Stomach smooth muscle (tissue), 2 donors: Measurements from ENCODE around the gene DGKH.
"Not testable (repeated sequence)": the region's sequence is repeated elsewhere in the genome, so short reads cannot be mapped to it uniquely, and the experiment has no call there.

Experiments used
- H3K27ac ChIP-seq: one replicate; pipeline ENCODE4 v1.7.0; 2013; ENCODE audit warnings: mild to moderate bottlenecking, low read length, inconsistent platforms
- H3K27me3 ChIP-seq, 2 donors: one replicate each; pipeline ENCODE4 v1.7.0; 2013; ENCODE audit warnings: low read length in 2 of 2; ENCODE audit not compliant: insufficient read depth in 2 of 2, control insufficient read depth in 1 of 2
- H3K36me3 ChIP-seq, 2 donors: one replicate each; pipeline ENCODE4 v1.7.0; 2013; ENCODE audit warnings: low read length in 2 of 2; ENCODE audit not compliant: control insufficient read depth in 2 of 2, insufficient read depth in 2 of 2
- H3K4me1 ChIP-seq: one replicate; pipeline ENCODE4 v1.7.0; 2013; ENCODE audit warnings: low read length; ENCODE audit not compliant: control insufficient read depth, insufficient read depth
- H3K4me3 ChIP-seq, 2 donors: one replicate each; pipeline ENCODE4 v1.7.0; 2013; ENCODE audit warnings: low read length in 2 of 2
- H3K9ac ChIP-seq, 2 donors: one replicate each; pipeline ENCODE4 v1.7.0; 2013; ENCODE audit warnings: low read length in 2 of 2, mild to moderate bottlenecking in 1 of 2
- H3K9me3 ChIP-seq, 2 donors: one replicate each; pipeline ENCODE4 v1.7.0; 2013; ENCODE audit warnings: low read length in 2 of 2; ENCODE audit not compliant: control insufficient read depth in 2 of 2
- donor health status: healthy.
- donor health status: Pancreatic carcinoma.

DGKH gene

GRCh38 chr13:42137856-42138537 is 89.5 kb downstream of the DGKH start:
- Histone ChIP-seq H3K9ac (no peak overlapping the region), H3K27ac (no peak overlapping the region), H3K36me3 (peaks cover 0 to 5% of the 10 kb centered on the region in 2 donors), H3K4me1 (no peaks in the 10 kb centered on the region), H3K27me3 (no peaks in the 10 kb centered on the region), H3K9me3 (no peaks in the 10 kb centered on the region), H3K4me3 (no peak overlapping the region)

- no peak overlapping the region for H3K9ac ChIP-seq
- H3K4me3 ChIP-seq = no peak overlapping the region
- H3K36me3 ChIP-seq = peaks cover under 1 to 5% of the 10 kb centered on the region in 2 donors
- H3K27me3 ChIP-seq = no peaks in the 10 kb centered on the region
- no peaks in the 10 kb centered on the region for H3K4me1 ChIP-seq
- no peak overlapping the region for H3K27ac ChIP-seq
- H3K9me3 ChIP-seq = no peaks in the 10 kb centered on the region
Measured at GRCh38 chr13:42140494-42140893, 92.0 kb downstream of the DGKH start.

GRCh38 chr13:42141052-42141451 is 92.6 kb downstream of the DGKH start:
- not testable (repeated sequence) for H3K27me3 ChIP-seq, H3K4me3 ChIP-seq, H3K27ac ChIP-seq, H3K9ac ChIP-seq, H3K36me3 ChIP-seq, H3K9me3 ChIP-seq, H3K4me1 ChIP-seq

GRCh38 chr13:42146359-42146758 is 97.9 kb downstream of the DGKH start:
- Histone ChIP-seq H3K36me3 (peaks cover 0 to 2% of the 10 kb centered on the region in 2 donors), H3K4me1 (no peaks in the 10 kb centered on the region), H3K9me3 (no peaks in the 10 kb centered on the region), H3K9ac (no peak overlapping the region), H3K27me3 (no peaks in the 10 kb centered on the region), H3K4me3 (no peak overlapping the region), H3K27ac (no peak overlapping the region)

- no peak overlapping the region for H3K27ac ChIP-seq
- no peaks in the 10 kb centered on the region for H3K4me1 ChIP-seq
- no peak overlapping the region for H3K9ac ChIP-seq
- H3K27me3 ChIP-seq = no peaks in the 10 kb centered on the region
- H3K36me3 ChIP-seq = peaks cover 0 to 2% of the 10 kb centered on the region in 2 donors
- H3K9me3 ChIP-seq = no peaks in the 10 kb centered on the region
- H3K4me3 ChIP-seq = no peak overlapping the region
Measured at GRCh38 chr13:42148538-42148937, 100.1 kb downstream of the DGKH start.

- peaks cover 0 to 2% of the 10 kb centered on the region in 2 donors for H3K36me3 ChIP-seq
- no peak overlapping the region for H3K4me3 ChIP-seq
- no peaks in the 10 kb centered on the region for H3K27me3 ChIP-seq
- H3K9ac ChIP-seq = no peak overlapping the region
- H3K4me1 ChIP-seq = no peaks in the 10 kb centered on the region
- H3K9me3 ChIP-seq = no peaks in the 10 kb centered on the region
- no peak overlapping the region for H3K27ac ChIP-seq
Measured at GRCh38 chr13:42149136-42149535, 100.7 kb downstream of the DGKH start.

GRCh38 chr13:42151781-42152180 is 103.3 kb downstream of the DGKH start:
- no peaks in the 10 kb centered on the region for H3K4me1 ChIP-seq
- H3K27ac ChIP-seq = no peak overlapping the region
- peaks cover 7 to 12% of the 10 kb centered on the region in 2 donors for H3K36me3 ChIP-seq
- H3K27me3 ChIP-seq = no peaks in the 10 kb centered on the region
- H3K9me3 ChIP-seq = no peaks in the 10 kb centered on the region
- no peak overlapping the region for H3K9ac ChIP-seq
- no peak overlapping the region for H3K4me3 ChIP-seq

- H3K9ac ChIP-seq = no peak overlapping the region
- no peak overlapping the region for H3K27ac ChIP-seq
- H3K27me3 ChIP-seq = no peaks in the 10 kb centered on the region
- H3K9me3 ChIP-seq = no peaks in the 10 kb centered on the region
- no peaks in the 10 kb centered on the region for H3K4me1 ChIP-seq
- no peak overlapping the region for H3K4me3 ChIP-seq
- peaks cover 7 to 12% of the 10 kb centered on the region in 2 donors for H3K36me3 ChIP-seq
Measured at GRCh38 chr13:42152495-42152894, 104.0 kb downstream of the DGKH start.

- Histone ChIP-seq H3K27ac (no peak overlapping the region), H3K4me3 (no peak overlapping the region), H3K9ac (no peak overlapping the region), H3K36me3 (peaks cover 7 to 12% of the 10 kb centered on the region in 2 donors), H3K9me3 (no peaks in the 10 kb centered on the region), H3K4me1 (no peaks in the 10 kb centered on the region), H3K27me3 (no peaks in the 10 kb centered on the region)
Measured at GRCh38 chr13:42153199-42154113, 105.0 kb downstream of the DGKH start.

- Histone ChIP-seq H3K9me3 (no peaks in the 10 kb centered on the region), H3K27me3 (no peaks in the 10 kb centered on the region), H3K9ac (no peak overlapping the region), H3K4me3 (no peak overlapping the region), H3K36me3 (peaks cover 13 to 20% of the 10 kb centered on the region in 2 donors), H3K27ac (no peak overlapping the region), H3K4me1 (no peaks in the 10 kb centered on the region)
Measured at GRCh38 chr13:42155251-42155650, 106.8 kb downstream of the DGKH start.

- H3K36me3 ChIP-seq = peaks cover 12 to 17% of the 10 kb centered on the region in 2 donors
- H3K9me3 ChIP-seq, H3K27ac ChIP-seq, H3K4me3 ChIP-seq, H3K4me1 ChIP-seq, H3K9ac ChIP-seq, H3K27me3 ChIP-seq: not testable (repeated sequence)
Measured at GRCh38 chr13:42163338-42163737, 114.9 kb downstream of the DGKH start.
